ACC112 (cell line): ENCODE results near the gene MACROD2.

Source experiments
- H2AFZ ChIP-seq: fragments of 200-600 bp; sonication (generic); one replicate; pipeline ENCODE4 v1.6.0; 2017; ENCODE audit warnings: antibody characterized with exemption, low read length; ENCODE audit not compliant: unreplicated experiment
- H3K27ac ChIP-seq: fragments of 200-600 bp; sonication (generic); 2 replicates; pipeline ENCODE4 v1.5.1; 2014; ENCODE audit warnings: low read depth, mild to moderate bottlenecking, antibody characterized with exemption, low read length, moderate library complexity
- H3K27me3 ChIP-seq: fragments of 200-600 bp; sonication (generic); 2 replicates; pipeline ENCODE4 v1.6.1; 2014; ENCODE audit warnings: mild to moderate bottlenecking, antibody characterized with exemption, low read length, moderate library complexity, mixed read lengths; ENCODE audit not compliant: insufficient read depth
- H3K36me3 ChIP-seq: fragments of 200-600 bp; sonication (generic); 2 replicates; pipeline ENCODE4 v1.6.1; 2016; ENCODE audit warnings: mild to moderate bottlenecking, antibody characterized with exemption, low read length, moderate library complexity, mixed read lengths; ENCODE audit not compliant: insufficient read depth
- H3K4me1 ChIP-seq: fragments of 200-600 bp; sonication (generic); one replicate; pipeline ENCODE4 v1.6.1; 2016; ENCODE audit warnings: low read length, mixed read lengths; ENCODE audit not compliant: insufficient read depth, unreplicated experiment, control insufficient read depth
- H3K4me3 ChIP-seq: fragments of 200-600 bp; sonication (generic); 2 replicates; pipeline ENCODE4 v1.5.1; 2014; ENCODE audit warnings: mild to moderate bottlenecking, low read depth, low read length
- H3K79me2 ChIP-seq: fragments of 200-600 bp; sonication (generic); one replicate; pipeline ENCODE4 v1.6.0; 2016; ENCODE audit warnings: low read length; ENCODE audit not compliant: control insufficient read depth, unreplicated experiment, insufficient read depth

The MACROD2 gene

DNA sequence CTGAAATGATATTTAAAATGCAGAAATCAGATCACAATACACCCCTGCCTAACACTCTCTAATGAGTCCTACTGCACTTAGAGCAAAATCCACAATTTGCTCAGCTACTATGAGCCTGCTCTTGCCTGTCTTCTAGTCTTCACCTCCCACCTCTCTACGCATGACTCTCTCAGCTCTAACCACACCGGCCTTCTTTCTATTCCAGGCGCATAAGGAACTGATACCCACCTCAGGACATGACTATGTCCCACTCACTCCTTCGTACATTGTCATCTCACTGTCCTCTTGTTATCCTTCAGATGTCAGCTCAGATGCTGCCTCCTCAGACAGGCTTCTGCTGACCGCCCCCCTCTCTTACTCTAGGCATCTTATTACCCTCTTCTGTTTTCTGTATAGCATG, 543.1 kb downstream of the MACROD2 start:
- Histone ChIP-seq H2AFZ (no peak overlapping the region), H3K27ac (no peak overlapping the region), H3K27me3 (no peaks in the 10 kb centered on the region), H3K36me3 (no peaks in the 10 kb centered on the region), H3K79me2 (no peaks in the 10 kb centered on the region), H3K4me3 (no peak overlapping the region), H3K4me1 (no peaks in the 10 kb centered on the region)

GRCh38 chr20:14543040-14543439, 547.7 kb downstream of the MACROD2 start:
- Histone ChIP-seq H3K4me1 (no peaks in the 10 kb centered on the region), H3K27ac (no peak overlapping the region), H3K4me3 (no peak overlapping the region), H3K79me2 (no peaks in the 10 kb centered on the region), H3K36me3 (no peaks in the 10 kb centered on the region), H3K27me3 (no peaks in the 10 kb centered on the region), H2AFZ (no peak overlapping the region)

DNA sequence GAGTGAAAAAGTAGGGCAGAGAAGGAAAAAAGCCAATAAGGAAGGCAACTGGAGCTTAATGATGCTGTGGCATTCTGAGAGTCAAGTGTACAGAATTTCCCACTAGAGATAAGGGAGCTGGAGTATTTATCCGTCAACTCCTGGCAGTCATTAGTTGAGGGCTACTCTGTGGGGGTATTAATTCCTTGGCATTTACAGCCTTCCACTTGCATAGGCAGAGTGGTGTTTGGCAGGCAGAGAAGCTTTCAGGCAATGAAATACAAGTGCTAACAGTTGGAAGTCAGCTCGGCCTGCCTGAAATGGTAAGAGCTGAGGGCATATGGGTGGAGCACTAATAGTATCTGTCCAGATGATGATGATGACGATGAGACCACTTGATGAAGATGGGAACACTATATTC, 549.4 kb downstream of the MACROD2 start:
- Histone ChIP-seq H3K4me1 (no peaks in the 10 kb centered on the region), H3K27me3 (no peaks in the 10 kb centered on the region), H3K4me3 (no peak overlapping the region), H3K27ac (no peak overlapping the region), H3K79me2 (no peaks in the 10 kb centered on the region), H2AFZ (no peak overlapping the region), H3K36me3 (no peaks in the 10 kb centered on the region)

DNA sequence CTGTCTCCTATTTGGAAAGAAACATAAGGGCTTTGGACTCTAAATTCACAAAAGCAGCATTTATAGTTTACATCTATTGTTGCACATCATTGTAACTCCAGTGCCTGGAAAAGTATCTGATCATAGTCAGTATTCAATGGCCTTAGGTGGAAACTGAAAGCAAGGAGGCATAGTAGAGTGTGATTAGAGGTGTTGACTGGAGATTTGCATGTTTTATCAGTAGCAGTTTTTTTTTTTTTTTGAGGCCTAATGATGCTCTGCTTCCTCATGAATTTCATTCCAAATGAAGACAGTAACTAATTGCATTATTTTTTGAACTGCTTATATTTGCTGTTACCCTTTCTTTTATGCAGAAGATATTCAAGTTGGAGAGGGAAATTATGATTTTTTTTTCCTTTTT, 555.3 kb downstream of the MACROD2 start:
- Histone ChIP-seq H3K27me3 (no peaks in the 10 kb centered on the region), H2AFZ (no peak overlapping the region), H3K4me3 (no peak overlapping the region), H3K27ac (no peak overlapping the region), H3K4me1 (no peaks in the 10 kb centered on the region), H3K79me2 (no peaks in the 10 kb centered on the region), H3K36me3 (no peaks in the 10 kb centered on the region)

DNA sequence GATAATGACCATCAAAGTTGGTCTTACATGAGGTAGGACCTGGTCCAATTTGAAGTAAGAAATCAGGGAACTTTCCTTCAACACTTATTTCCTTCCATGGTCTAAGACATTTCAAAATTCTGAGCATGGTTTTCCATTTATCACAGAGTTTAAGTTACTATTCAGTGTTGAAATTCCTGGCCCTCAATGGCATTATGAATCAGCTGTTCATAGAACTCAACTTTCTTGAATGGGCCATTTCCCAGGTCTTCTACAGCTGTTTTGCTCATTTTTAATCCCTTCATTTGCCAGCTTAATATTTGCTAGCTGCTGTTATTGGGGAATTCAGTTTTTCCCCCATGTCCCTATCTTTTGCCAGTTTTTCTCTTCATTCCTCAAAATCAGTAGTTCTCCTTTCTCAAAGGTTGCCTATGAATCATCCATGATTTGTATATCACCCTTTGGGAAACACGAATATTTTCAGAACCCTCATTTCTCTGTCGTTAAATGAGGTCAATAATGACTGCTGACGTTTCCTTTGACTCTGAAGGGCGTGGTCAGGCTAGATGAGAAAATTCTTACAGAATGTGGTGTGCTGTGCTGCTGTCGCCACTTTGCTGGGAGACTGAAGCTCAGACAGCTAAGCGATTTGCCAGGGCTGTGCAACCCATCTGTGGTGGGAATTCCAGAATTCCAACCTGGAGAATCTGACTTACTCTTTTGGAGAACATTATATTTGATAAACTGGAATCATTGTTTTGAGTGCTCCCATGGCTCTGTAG, 558.6 kb downstream of the MACROD2 start:
- no peaks in the 10 kb centered on the region for H3K36me3 ChIP-seq
- H2AFZ ChIP-seq, result no peak overlapping the region
- H3K4me1 ChIP-seq, result no peaks in the 10 kb centered on the region
- H3K27ac ChIP-seq, result no peak overlapping the region
- no peaks in the 10 kb centered on the region for H3K27me3 ChIP-seq
- H3K4me3 ChIP-seq, result no peak overlapping the region
- H3K79me2 ChIP-seq, result no peaks in the 10 kb centered on the region

DNA sequence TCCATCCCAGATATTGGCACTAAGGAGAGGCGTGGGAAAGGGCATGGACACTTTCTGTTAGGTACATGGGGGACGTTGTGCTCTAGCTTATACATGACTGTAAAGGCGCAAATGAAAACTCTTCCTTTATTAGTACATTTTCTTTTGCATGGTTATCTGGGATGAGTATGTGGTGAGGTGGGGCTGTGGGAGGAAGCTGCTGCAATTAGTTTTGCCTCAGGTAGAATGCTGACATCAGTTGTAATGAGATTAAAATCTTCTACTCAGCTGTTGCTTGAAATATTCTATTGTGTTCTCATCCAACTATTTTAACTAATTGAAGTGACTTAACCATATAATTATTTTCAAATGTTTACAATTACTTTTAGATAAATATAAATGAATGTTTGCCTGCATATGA, 560.4 kb downstream of the MACROD2 start:
- Histone ChIP-seq H3K79me2 (no peaks in the 10 kb centered on the region), H3K27ac (no peak overlapping the region), H2AFZ (no peak overlapping the region), H3K4me3 (no peak overlapping the region), H3K36me3 (no peaks in the 10 kb centered on the region), H3K4me1 (no peaks in the 10 kb centered on the region), H3K27me3 (no peaks in the 10 kb centered on the region)

- no peaks in the 10 kb centered on the region for H3K4me1 ChIP-seq
- no peaks in the 10 kb centered on the region for H3K27me3 ChIP-seq
- H3K27ac ChIP-seq, result no peak overlapping the region
- H3K36me3 ChIP-seq, result no peaks in the 10 kb centered on the region
- no peaks in the 10 kb centered on the region for H3K79me2 ChIP-seq
- no peak overlapping the region for H2AFZ ChIP-seq
- no peak overlapping the region for H3K4me3 ChIP-seq
Measured at GRCh38 chr20:14556206-14556605, 560.9 kb downstream of the MACROD2 start.

- Histone ChIP-seq H3K36me3 (no peaks in the 10 kb centered on the region), H3K79me2 (no peaks in the 10 kb centered on the region), H3K4me3 (no peak overlapping the region), H3K4me1 (no peaks in the 10 kb centered on the region), H3K27me3 (no peaks in the 10 kb centered on the region), H3K27ac (no peak overlapping the region), H2AFZ (no peak overlapping the region)
Measured at GRCh38 chr20:14559612-14560011, 564.3 kb downstream of the MACROD2 start.

- H3K27ac ChIP-seq, result no peak overlapping the region
- H3K79me2 ChIP-seq, result no peaks in the 10 kb centered on the region
- H3K4me3 ChIP-seq, result no peak overlapping the region
- H3K36me3 ChIP-seq, result no peaks in the 10 kb centered on the region
- peak overlapping the region; percentile 2 for H2AFZ ChIP-seq
- no peaks in the 10 kb centered on the region for H3K4me1 ChIP-seq
- H3K27me3 ChIP-seq, result no peaks in the 10 kb centered on the region
Measured at GRCh38 chr20:14561741-14562221, 566.5 kb downstream of the MACROD2 start.

DNA sequence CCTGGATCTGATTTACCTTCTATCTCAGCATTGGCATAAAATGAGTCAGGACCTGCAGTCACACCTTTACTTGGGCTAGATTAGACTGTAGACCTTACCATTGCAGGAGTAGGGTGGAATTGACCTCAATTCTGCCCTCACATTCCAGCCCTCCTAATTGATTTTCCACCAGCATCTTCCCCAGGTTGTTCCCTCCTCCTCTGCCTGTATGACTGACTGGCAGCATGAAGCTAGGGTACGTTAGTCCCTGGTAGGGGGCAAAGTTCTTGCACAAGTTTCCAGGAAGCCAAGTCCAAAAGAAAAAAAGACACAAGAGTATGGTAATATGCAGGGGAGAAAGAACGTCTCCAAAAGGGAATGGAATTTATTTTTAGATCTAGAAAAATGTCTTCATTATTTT, 567.7 kb downstream of the MACROD2 start:
- Histone ChIP-seq H3K4me3 (no peak overlapping the region), H3K79me2 (no peaks in the 10 kb centered on the region), H2AFZ (no peak overlapping the region), H3K27ac (no peak overlapping the region), H3K27me3 (no peaks in the 10 kb centered on the region), H3K4me1 (no peaks in the 10 kb centered on the region), H3K36me3 (no peaks in the 10 kb centered on the region)

GRCh38 chr20:14566505-14566904, 571.2 kb downstream of the MACROD2 start:
- H3K4me3 ChIP-seq, result no peak overlapping the region
- H3K27ac ChIP-seq, result no peak overlapping the region
- H3K4me1 ChIP-seq, result no peaks in the 10 kb centered on the region
- no peaks in the 10 kb centered on the region for H3K79me2 ChIP-seq
- H2AFZ ChIP-seq, result no peak overlapping the region
- no peaks in the 10 kb centered on the region for H3K36me3 ChIP-seq
- H3K27me3 ChIP-seq, result no peaks in the 10 kb centered on the region
